Fibroblast of lung (primary cell): Measurements from ENCODE around the gene P2RY4. TPM values are rescaled to one million over a fixed set of nuclear protein-coding genes. Genes with fewer than 3 reads are reported as not detected.

Source experiments
- DNase-seq, 2 donors: peaks; one replicate each; pipeline versions ENCODE4 v3.0.0 to v3.0.0-alpha.2; 2010; ENCODE audit warnings: low read depth in 2 of 2
- H2AFZ ChIP-seq: 2 replicates; pipeline ENCODE4 v1.5.1; 2012; ENCODE audit warnings: low read length, control low read depth, inconsistent platforms
- H3K27ac ChIP-seq: 2 replicates; pipeline ENCODE4 v1.5.1; 2011; ENCODE audit warnings: low read length, control low read depth; ENCODE audit not compliant: insufficient read depth
- H3K27me3 ChIP-seq: 2 replicates; pipeline ENCODE4 v1.5.1; 2011; ENCODE audit warnings: mild to moderate bottlenecking, low read length; ENCODE audit not compliant: control insufficient read depth, insufficient read depth
- H3K36me3 ChIP-seq: 2 replicates; pipeline ENCODE4 v1.5.1; 2011; ENCODE audit warnings: low read length; ENCODE audit not compliant: control insufficient read depth, insufficient read depth
- H3K4me1 ChIP-seq: 2 replicates; pipeline ENCODE4 v1.5.1; 2011; ENCODE audit warnings: low read length; ENCODE audit not compliant: control insufficient read depth, insufficient read depth; ENCODE audit errors: extremely low read depth
- H3K4me2 ChIP-seq: 2 replicates; pipeline ENCODE4 v1.5.1; 2011; ENCODE audit warnings: low read length, control low read depth; ENCODE audit not compliant: insufficient read depth; ENCODE audit errors: extremely low read depth
- H3K4me3 ChIP-seq, 4 experiments: fragments of 200-600 bp in 1 of 4; sonication (generic) in 1 of 4; replicated peaks in 1 of 4; 2 replicates each; pipeline ENCODE4 v1.5.1; 2011 to 2016; ENCODE audit warnings: low read length in 4 of 4, low read depth in 3 of 4, mild to moderate bottlenecking in 3 of 4, control low read depth in 2 of 4, inconsistent platforms in 1 of 4, mixed read lengths in 1 of 4; ENCODE audit not compliant: insufficient read depth in 1 of 4; ENCODE audit errors: control extremely low read depth in 1 of 4
- H3K79me2 ChIP-seq: 2 replicates; pipeline ENCODE4 v1.5.1; 2012; ENCODE audit warnings: mild to moderate bottlenecking, low read length, inconsistent platforms; ENCODE audit not compliant: control insufficient read depth, insufficient read depth
- H3K9ac ChIP-seq: 2 replicates; pipeline ENCODE4 v1.5.1; 2011; ENCODE audit warnings: mild to moderate bottlenecking, low read length, control low read depth; ENCODE audit not compliant: insufficient read depth
- H3K9me3 ChIP-seq: 2 replicates; pipeline ENCODE4 v1.5.1; 2012; ENCODE audit warnings: low read depth, low read length; ENCODE audit not compliant: control insufficient read depth, insufficient read depth
- H4K20me1 ChIP-seq: 2 replicates; pipeline ENCODE4 v1.5.1; 2011; ENCODE audit warnings: low read length; ENCODE audit not compliant: control insufficient read depth, insufficient read depth; ENCODE audit errors: extremely low read depth
- CTCF ChIP-seq, 2 donors: IDR thresholded peaks in 1 of 2; conservative IDR thresholded peaks in 1 of 2; 1 replicate in 1 of 2; 2 replicates in 1 of 2; pipeline ENCODE4 v1.5.1; 2011 to 2012; ENCODE audit warnings: low read length in 2 of 2, control low read depth in 1 of 2, inconsistent platforms in 1 of 2, low read depth in 1 of 2, mild to moderate bottlenecking in 1 of 2
- EZH2 ChIP-seq: IDR thresholded peaks from 2 replicates; pipeline ENCODE4 v1.5.1; 2012; ENCODE audit warnings: low read length, control low read depth, mild to moderate bottlenecking; ENCODE audit errors: missing control alignments
- polyA plus RNA-seq, 2 donors: library from polyadenylated mRNA; depleted of rRNA in 1 of 2; stranded (reverse) in 1 of 2; unstranded in 1 of 2; fragments of >200 nt; gene quantifications; 2 replicates each; pipeline ENCODE4 v1.2.1, GENCODE V29; 2011 to 2012; ENCODE audit warnings: missing spikeins in 1 of 2
- total RNA-seq: library from RNA; depleted of rRNA; stranded (reverse); fragments of >200 nt; gene quantifications from 2 replicates; pipeline ENCODE4 v1.2.1, GENCODE V29; 2014

P2RY4 gene
- total and polyA plus RNA-seq, 2 donors (not counting 1 experiment from before 2014, with no cell fraction given), result under 0.01 to 0.05 TPM

GRCh38 chrX:70254063-70254400 is 6.0 kb downstream of the P2RY4 start:
- no peak for TF ChIP-seq EZH2
- no peak for TF ChIP-seq CTCF (conservative IDR thresholded peaks at IDR 0.05 in 1 of 2, IDR thresholded peaks at IDR 0.05 in 1 of 2; ENCODE audit: low read depth in 1 of 2, low read length in 2 of 2)
- H3K9me3 ChIP-seq, result no peaks in the 10 kb centered on the region
- H4K20me1 ChIP-seq, result no peaks in the 10 kb centered on the region
- no peaks in the 10 kb centered on the region for H3K27me3 ChIP-seq
- no peak overlapping the region for H2AFZ ChIP-seq
- H3K4me2 ChIP-seq, result no peak overlapping the region
- no peak for DNase-seq
- no peaks in the 10 kb centered on the region for H3K79me2 ChIP-seq
- no peak overlapping the region for H3K9ac ChIP-seq
- H3K4me1 ChIP-seq, result no peaks in the 10 kb centered on the region
- H3K27ac ChIP-seq, result no peak overlapping the region
- no peak overlapping the region for H3K4me3 ChIP-seq
- H3K36me3 ChIP-seq, result no peaks in the 10 kb centered on the region

- H3K9me3 ChIP-seq, result no peaks in the 10 kb centered on the region
- no peaks in the 10 kb centered on the region for H3K36me3 ChIP-seq
- TF ChIP-seq CTCF (conservative IDR thresholded peaks at IDR 0.05 in 1 of 2, IDR thresholded peaks at IDR 0.05 in 1 of 2; ENCODE audit: low read depth in 1 of 2, low read length in 2 of 2), result no peak
- no peak for TF ChIP-seq EZH2
- no peak overlapping the region for H3K4me2 ChIP-seq
- H4K20me1 ChIP-seq, result no peaks in the 10 kb centered on the region
- peak in 1 of 2 donors; percentile 39 for DNase-seq
- H3K4me1 ChIP-seq, result no peaks in the 10 kb centered on the region
- no peak overlapping the region for H3K27ac ChIP-seq
- H3K4me3 ChIP-seq, result no peak overlapping the region
- H3K79me2 ChIP-seq, result no peaks in the 10 kb centered on the region
- no peak overlapping the region for H3K9ac ChIP-seq
- no peak overlapping the region for H2AFZ ChIP-seq
- no peaks in the 10 kb centered on the region for H3K27me3 ChIP-seq
Measured at GRCh38 chrX:70253377-70254062, 6.5 kb downstream of the P2RY4 start.

- Histone ChIP-seq H3K4me3 (no peak overlapping the region), H3K79me2 (no peaks in the 10 kb centered on the region), H3K9ac (no peak overlapping the region), H3K36me3 (no peaks in the 10 kb centered on the region), H3K4me1 (no peaks in the 10 kb centered on the region), H3K4me2 (no peak overlapping the region), H3K27me3 (no peaks in the 10 kb centered on the region), H2AFZ (no peak overlapping the region), H4K20me1 (no peaks in the 10 kb centered on the region), H3K27ac (no peak overlapping the region), H3K9me3 (no peaks in the 10 kb centered on the region)
- TF ChIP-seq CTCF (conservative IDR thresholded peaks at IDR 0.05 in 1 of 2, IDR thresholded peaks at IDR 0.05 in 1 of 2; ENCODE audit: low read depth in 1 of 2, low read length in 2 of 2) (no peak), EZH2 (no peak)
- no peak for DNase-seq
Measured at GRCh38 chrX:70252491-70252890, 7.5 kb downstream of the P2RY4 start.
